Middle frontal gyrus (tissue), 1 donor: ENCODE results near the gene MOSMO.
"Not testable (repeated sequence)": the region's sequence is repeated elsewhere in the genome, so short reads cannot be mapped to it uniquely, and the experiment has no call there.

Experiments used
- DNase-seq: peaks from one replicate; pipeline ENCODE4 v3.0.0-alpha.2; 2015; ENCODE audit warnings: low spot score; ENCODE audit errors: extremely low spot score

Gene MOSMO

DNA sequence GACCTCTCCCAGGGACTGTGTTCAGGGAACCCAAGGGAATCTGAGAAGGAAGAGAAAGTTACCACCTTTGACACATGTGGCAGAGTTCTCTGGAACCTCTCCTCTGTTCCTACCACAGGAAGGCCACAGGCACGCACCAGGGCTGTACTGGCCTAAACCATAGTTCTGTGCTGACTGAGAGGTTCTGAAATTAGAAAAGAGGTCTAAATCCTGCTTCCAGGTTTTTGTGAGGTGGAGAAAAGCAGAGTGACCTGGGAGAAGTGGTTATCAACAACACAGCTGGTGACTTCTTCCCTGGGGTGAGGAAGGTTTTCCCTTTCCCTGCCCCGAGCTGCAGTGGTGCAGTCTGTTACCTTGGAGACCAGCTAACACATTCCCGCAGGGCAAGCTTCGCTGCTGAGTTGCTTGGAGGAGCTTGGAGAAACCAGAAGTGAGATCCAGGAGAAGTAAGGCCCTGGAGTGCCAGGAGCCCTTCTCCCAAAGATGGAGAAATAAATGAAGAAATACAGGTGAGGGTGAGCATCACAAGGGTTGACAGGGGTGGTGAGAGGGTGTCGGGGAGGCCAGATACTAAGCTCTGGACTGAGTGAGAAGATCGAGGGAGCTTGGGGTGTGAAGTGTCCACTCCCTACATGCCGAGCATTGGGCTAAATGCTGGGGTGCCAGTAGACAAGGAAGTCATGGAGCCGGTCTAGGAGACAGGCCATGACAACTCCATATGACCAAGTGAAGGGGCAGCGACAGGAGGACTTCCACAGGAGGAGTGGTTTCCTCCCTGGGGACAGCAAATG lies 84.4 kb downstream of the MOSMO start, which contains the start of gene VWA3A:
Gene VWA3A, plus strand, starts transcription at position 399 of the 791 bp plus-strand sequence. Its CDS starts 97 bp downstream, at position 496.
- no peak for DNase-seq

DNA sequence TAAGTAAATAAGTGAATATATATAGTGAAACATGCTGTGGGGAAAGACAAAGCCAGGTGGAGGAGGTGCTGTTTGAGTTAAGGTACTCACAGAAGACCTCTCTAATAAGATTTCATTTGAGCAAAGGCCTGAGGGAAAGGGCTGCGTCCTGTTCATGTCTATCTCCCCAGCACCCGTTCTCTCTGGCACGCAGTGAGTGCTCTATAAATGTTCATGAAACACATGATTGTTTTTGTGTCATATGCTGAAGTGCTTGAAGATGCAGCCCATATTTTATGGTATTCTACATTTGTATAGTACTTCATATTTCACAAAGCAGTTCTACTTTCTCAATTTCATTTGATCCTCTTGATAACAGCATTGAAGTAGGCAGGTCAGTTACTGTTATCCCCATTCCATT lies 85.4 kb downstream of the MOSMO start:
- no peak for DNase-seq

DNA sequence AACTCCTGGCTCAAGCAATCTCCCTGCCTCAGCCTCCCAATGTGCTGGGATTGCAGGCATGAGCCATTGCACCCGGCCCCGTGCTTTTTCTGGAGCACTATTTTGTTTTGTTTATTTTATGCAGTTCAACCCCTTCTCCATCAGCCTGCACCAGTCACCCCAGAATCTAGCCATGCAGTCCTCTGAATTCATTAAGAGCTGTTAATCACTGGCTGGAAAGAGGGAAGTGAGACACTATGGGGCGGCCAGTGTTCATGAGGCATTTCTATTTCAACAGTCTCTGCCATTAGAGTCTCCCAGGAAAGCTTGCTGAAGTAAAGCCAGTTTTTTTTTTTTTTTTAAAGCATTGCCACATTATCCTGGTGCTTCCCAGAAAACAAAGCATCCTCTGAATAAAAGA lies 86.1 kb downstream of the MOSMO start:
- no peak for DNase-seq

DNA sequence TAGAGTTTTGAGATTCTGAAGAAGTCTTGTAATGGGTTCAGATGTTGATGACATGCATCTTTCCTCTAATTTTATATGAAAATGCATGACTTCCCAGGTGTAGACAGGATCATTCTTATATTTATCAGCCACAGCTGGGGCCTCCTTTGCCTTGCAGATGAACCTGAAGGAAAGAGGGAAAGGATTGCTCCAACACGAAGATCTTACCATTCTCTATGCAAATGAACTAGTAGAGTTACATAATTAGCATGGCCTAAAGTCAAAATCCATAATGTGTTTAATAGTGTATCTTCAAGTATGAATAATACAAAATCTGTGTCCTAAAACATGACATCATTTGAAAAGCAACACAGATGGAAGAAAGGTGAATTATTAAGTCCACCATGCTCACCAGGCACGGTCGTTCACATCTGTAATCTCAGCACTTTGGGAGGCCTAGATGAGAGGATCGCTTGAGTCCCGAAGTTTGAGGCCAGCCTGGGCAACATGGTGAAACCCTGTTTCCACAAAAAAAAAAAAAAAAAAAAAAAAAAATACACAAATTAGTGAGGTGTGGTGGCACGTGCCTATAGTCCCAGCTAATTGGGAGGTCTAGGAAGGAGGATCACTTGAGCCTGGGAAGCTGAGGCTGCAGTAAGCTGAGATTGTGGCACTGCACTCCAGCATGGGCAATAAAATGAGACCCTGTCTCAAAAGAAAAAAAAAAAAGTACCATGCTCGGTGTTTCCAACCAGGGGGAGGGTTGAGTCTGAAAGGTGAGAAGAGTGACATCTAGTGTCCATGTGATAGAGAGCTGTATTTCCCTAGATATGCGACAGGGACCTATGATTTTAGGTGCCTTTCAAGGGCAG lies 90.7 kb downstream of the MOSMO start:
- no peak for DNase-seq

DNA sequence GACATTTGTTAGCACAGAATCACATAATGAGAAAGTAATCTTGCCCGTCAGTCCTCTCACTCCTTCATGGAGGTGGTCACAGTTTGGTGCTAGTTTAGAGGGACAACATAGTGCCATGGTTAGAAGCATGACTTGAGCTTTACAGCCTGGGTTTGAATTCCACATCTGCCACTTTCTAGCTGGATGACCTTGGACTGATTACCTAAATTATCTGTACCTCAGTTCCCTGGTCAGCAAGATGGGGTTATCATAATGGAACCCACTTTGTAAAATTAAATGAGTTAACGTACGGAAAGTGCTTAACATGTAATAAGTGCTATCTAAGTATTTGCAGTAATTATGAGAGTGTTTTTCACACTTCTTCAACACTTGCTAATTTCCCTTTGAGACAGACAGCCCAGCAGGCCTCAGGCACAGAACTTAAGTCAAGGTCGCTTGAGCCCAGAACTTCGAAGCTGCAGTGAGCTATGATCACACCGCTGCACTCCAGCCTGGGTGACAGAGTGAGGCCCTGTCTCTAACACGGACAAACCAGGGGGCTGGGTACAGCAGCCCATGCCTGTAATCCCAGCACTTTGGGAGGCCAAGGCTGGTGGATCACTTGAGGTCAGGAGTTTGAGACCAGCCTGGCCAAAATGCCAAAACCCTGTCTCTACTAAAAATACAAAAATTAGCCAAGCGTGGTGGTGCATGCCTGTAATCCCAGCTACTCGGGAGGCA lies 91.5 kb downstream of the MOSMO start:
- no peak for DNase-seq

DNA sequence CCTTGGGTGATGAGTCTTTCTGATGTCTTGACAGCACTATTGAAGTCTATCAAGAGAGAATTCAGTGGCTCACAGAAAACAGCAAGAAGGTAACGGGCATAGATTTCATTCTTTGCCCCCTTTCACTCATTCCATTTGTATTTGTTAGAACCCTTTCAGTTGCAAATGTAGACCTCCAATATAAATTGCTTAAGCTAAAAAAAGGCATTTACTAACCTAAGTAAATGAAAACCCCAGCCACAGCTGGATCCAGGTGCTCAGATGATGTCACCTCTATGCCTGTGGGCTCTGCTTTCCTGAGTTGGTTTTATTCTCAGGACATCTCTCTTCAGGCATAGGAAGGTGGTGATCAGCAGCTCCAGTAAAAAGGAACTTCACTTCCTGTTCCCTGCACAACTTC lies 95.5 kb downstream of the MOSMO start:
- no peak for DNase-seq

DNA sequence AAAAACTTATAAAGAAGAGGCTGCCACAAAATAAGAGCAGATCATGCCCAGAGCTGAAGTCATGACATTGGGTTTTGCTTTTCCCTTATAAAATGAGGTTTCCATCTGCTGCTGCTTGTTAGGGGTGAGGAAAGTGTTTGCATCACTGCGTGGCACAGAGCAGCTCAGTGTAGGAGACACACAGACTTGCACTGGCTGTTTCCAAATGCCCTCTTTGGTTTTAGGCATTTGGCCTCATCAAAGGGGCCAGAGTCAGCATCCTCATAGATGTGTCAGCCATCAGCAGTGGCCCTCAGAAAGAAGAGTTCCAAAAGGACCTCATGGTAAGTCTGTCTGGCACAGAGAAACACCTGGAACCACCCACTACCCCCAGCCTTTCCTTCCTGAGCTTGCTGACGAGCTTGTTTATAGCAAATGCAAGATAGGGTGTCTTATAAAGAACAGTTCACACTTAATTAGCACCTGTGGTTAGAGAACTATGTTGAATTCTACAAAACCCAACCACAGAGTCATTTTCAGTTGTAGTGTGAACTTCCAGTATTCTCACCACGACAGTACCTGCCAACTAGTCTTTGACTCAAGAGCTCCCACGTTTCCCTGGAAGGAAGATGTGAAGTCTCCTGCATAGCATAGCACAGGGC lies 101.5 kb downstream of the MOSMO start:
- DNase-seq, result no peak

DNA sequence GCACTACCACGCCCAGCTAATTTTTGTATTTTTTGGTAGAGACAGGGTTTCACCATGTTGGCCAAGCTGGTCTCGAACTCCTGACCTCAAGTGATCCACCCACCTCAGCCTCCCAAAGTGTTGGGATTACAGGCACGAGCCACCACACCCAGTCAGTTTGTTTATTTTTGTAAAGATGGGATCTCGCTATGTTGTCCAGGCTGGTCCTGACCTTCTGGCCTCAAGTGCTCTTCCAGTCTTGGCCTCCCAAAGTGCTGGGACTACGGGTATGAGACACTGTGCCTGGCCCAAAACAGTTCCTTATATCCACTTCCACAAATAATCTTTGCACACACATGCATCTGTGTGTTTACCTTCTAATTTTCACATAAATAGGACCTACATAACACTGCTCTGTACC lies 103.7 kb downstream of the MOSMO start:
- not testable (repeated sequence) for DNase-seq

DNA sequence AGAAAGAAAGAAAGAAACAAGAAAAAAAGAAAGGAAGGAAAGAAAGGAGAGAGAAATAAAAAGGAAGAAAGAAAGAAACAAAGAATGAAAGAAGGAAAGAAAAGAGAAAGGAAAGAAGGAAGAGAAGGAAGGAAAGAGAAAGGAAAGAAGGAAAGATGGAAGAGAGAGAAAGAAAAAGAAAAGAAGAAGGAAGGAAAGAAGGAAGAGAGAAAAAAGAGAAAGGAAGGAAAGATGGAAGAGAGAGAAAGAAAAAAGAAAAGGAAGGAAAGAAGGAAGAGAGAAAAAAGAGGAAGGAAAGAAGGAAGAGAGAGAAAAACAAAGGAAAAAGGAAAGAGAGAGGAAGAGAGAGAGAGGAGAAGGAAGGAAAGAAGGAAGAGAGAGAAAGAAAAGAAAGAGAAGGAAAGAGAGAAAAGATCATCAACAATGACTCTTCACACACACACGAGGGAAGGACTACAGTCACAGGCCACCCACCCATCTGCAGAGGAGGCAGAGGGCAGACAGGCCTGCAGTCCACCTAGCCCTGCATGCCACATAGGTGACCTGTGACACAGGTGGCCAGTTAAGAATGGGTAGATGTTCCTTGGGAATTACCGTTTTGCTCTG lies 108.3 kb downstream of the MOSMO start:
- no peak for DNase-seq

DNA sequence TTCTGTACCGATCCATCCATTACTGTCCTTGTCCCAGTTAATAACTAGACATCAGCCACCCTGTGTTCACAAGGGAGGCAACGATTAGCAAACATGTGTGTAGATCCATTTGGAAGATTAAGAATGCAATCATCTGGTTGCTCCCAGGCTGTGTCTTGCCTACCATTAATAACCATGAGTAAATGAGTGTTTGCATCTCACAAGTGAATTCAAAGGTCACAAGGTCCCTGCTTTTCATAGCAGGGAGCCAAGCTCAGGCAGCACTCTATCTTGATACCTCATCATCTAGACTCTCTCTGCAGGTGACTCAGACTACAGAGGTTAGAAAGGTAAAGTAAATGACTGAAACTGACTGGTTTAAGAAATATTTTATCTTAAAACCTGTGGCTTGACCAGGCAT lies 109.7 kb downstream of the MOSMO start:
- no peak for DNase-seq

DNA sequence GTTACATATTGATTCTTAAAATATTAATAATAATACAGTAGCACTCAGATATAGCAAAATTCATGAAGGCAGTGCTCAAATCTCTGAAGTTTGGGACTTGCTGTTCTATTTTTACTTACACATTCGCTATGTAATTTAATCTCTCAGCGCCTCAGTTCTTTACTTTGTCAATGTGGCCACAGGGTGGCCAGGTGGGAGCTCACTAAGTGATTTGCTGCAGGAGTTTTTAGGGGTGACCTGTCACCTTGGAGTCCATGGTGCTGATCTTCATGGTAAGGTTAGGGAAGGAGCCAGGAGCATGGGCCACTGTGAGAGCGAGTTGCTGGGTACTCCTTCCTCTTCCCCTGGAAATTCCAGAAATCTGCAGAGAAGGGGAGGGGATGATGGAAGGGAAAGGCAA lies 112.5 kb downstream of the MOSMO start:
- no peak for DNase-seq

DNA sequence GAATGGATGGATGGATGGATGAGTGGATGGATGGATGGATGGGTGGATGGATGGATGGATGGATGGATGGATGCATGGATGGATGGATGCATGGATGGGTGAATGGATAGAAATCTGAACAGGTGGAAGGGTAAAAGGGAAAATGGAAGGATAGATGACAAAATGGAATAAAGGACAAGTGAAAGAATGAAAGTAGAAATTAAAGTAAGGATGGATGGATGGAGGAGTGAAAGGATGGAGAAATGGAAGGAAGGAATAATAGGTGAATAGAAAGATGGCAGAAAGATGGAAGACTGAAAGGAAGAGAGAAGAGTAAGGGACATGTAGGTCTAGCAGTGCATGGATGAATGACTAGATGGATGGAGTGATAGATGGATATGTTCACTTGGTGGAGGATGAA lies 114.3 kb downstream of the MOSMO start:
- no peak for DNase-seq

DNA sequence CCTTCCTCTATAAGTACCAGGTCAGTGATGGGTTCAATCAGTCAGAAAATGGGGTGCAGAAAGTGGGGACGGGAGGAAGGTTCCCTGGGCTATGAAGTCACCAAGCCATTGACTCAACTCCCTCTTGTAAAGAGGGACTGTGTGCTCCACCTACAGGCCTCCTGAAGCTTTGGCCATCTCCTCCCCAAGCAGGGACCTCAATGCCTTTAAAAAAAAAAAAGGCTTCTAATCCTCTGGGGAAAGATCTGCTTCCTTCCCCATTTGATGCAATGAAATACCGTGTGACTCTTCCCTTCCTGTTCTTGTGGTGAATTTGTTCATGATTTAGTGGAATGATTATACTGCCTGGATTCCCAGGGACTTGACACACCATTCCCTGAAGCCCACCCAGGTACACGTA lies 115.2 kb downstream of the MOSMO start:
- no peak for DNase-seq

DNA sequence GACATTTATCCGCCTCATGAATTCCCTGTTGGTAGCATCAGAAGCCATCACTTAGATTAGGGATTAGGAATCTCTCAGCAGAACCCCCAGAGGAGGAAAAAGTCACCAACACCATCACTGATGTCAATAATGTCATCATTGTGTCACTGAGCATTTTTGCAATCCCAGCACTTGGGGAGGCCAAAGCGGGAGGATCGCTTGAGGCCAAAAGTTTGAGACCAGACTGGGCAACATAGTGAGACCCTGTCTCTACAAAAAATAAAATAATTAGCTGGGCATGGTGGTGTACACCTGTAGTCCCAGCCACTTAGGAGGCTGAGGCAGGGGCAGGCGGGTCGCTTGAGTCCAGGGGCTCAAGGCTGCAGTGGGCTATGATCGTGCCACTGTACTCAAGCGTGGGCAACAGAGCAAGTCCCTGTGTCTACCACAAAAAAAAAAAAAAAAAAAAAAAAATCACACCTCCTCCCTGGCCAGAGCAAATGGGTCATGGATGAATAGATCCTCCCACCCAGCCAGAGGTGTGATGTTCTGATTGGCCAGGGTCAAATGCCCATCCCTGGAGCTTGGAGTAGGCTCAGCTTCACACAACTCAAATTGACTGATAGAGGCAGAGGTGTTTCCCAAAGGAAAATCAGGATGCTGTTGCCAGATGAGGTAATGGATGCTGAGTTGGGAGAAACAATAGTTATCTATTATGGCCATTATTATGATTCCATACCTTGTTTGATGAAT lies 116.0 kb downstream of the MOSMO start:
- no peak for DNase-seq

DNA sequence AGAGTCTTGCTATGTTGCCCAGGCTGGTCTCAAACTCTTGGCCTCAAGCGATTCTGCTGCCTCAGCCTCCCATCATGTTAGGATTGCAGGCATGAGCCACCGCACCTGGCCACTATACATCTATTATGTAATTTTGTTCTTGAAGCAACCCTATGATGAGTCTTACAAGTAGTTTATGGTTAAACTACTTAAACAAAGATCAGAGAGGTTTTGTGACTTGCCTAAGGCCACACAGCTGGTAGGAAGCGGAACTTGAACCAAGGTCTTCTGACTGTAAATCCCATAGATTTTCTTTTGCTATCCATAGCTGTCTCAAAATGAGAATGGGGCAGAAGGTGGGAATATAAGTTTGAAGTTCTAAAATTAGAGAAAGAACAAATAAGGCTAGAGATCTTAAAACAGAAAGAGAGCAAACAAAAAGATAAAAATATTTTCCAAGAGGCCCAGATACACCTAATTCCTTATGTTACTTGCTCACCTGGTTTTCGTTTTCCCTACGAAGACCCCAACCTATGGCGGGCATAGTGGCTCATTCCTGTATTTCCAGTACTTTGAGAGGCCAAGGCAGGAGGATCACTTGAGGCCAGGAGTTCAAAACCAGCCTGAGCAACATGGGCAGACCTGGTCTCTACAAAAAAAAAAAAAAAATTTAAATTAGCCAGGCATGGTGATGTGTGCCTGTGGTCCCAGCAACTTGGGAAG lies 116.8 kb downstream of the MOSMO start:
- no peak for DNase-seq

DNA sequence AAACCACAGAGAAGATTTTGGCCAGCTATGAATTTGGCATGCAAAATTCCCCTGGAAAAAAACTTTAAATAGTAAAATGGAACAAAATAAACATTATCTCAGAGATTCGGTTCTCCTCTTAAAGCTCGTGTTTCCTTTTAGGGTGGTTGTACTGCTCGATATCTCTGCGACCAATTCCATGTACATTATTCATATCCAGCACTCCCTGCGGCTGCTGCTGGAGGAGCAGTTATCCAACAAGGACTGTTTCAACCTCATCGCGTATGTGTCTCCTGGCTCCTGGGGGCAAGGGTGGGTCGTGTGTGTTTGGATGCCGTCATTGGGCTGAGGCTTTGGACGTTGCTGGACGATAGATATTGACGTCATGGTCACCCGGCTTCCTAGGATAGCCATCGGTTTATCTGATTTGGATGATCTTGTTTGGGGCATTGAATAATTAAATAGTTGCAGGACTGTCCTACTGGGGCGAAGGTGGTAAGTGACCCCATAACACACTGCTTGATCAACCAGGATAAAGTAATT lies 118.2 kb downstream of the MOSMO start:
- DNase-seq, result no peak

DNA sequence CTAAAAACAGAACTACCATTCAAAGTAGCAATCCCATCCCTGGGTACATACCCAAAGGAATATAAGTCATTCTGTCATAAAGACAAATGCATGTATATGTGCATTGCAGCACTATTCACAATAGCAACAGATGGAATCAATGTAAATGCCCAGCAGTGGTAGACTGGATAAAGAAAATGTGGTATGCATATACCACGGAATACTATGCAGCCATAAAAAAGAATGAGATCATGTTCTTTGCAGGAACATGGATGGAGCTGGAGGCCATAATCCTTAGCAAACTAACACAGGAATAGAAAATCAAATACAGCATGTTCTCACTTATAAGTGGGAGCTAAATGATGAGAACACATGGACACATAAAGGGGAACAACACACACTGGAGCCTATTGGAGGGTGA lies 120.6 kb downstream of the MOSMO start:
- DNase-seq, result not testable (repeated sequence)

DNA sequence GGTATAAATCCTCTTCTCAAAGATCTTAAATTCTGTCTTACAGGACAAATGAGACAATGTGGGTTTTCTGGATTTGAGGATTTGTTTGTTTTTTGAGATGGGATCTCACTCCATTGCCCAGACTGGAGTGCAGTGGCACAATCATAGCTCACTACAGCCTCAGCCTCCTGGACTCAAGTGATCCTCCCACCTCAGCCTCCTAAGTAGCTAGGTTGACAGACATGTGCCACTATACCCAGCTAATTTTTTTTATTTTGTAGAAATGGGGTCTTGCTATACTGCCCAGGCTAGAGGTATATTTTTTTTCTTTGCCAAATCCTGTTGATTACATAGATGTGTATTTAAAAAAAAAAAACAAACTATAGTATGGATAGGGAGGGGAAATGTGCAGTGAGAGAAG lies 122.6 kb downstream of the MOSMO start:
- no peak for DNase-seq

DNA sequence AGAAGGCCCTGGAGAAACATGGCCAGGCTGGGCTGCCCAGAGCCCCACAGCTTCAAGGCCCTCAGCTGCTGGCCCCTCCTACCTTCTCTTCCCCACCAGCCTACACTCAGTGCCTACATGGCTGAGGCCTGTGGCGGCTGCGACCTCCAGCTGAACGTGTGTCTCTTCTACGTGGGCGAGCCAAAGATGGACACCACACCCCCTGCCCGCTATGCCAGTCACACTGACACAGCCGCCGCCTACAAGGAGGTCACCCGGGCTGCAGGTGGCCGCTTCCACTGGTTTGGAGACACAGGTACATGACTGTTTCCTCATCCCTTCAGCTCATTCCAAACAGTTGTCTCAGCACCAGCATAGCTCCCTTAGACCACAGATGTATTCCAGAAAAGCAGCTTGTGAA lies 124.9 kb downstream of the MOSMO start:
- no peak for DNase-seq
